K562 (cell line): ENCODE measurements around the gene ZSCAN2. TPM values are rescaled to one million over a fixed set of nuclear protein-coding genes. Genes with fewer than 3 reads are reported as not detected.
A peak's percentile ranks its signal among the peaks of the same experiment; 100 is the strongest.

Experiments used
- CSDE1 ChIP-seq, 2 experiments: fragments of 450-650 bp; IDR thresholded peaks; 2 replicates each; pipeline ENCODE4 v1.6.1; 2016; ENCODE audit warnings: mild to moderate bottlenecking in 1 of 2
- EHMT2 ChIP-seq: fragments of 450-650 bp; IDR thresholded peaks from 2 replicates; pipeline ENCODE4 v1.6.1; 2018; ENCODE audit warnings: antibody characterized with exemption
- MYNN ChIP-seq, 2 experiments: sonication (generic); formaldehyde crosslinking in 1 of 2; IDR thresholded peaks; 2 replicates each; pipeline versions ENCODE4 v1.5.0 to v1.6.1; 2016 to 2020; ENCODE audit warnings: antibody characterized with exemption in 1 of 2, missing genetic modification reagents in 1 of 2
- NELFE ChIP-seq: IDR thresholded peaks from 2 replicates; pipeline ENCODE4 v1.6.1; 2011; ENCODE audit warnings: mild to moderate bottlenecking; ENCODE audit not compliant: insufficient read depth, insufficient read length
- POLR3G ChIP-seq: IDR thresholded peaks from 2 replicates; pipeline ENCODE4 v1.6.1; 2011; ENCODE audit not compliant: insufficient read length, insufficient replicate concordance; ENCODE audit errors: extremely low read depth
- PTBP1 ChIP-seq: fragments of 200-400 bp; formaldehyde crosslinking; IDR thresholded peaks from 2 replicates; pipeline ENCODE4 v1.6.1; 2017; ENCODE audit warnings: low read depth, low read length
- SP2 ChIP-seq: IDR thresholded peaks from 2 replicates; pipeline ENCODE4 v1.6.1; 2011; ENCODE audit warnings: mild to moderate bottlenecking, low read depth, low read length, moderate library complexity; ENCODE audit not compliant: poor library complexity, severe bottlenecking; ENCODE audit errors: extremely low read depth
- ZBTB40 ChIP-seq, 2 experiments: fragments of 450-650 bp in 1 of 2; sonication (generic) in 1 of 2; formaldehyde crosslinking in 1 of 2; IDR thresholded peaks; 2 replicates each; pipeline versions ENCODE4 v1.7.1 to v1.9.0; 2016 to 2022; ENCODE audit warnings: inconsistent platforms in 1 of 2, mild to moderate bottlenecking in 1 of 2, missing genetic modification reagents in 1 of 2
- ZNF212 ChIP-seq: fragments of 450-650 bp; formaldehyde crosslinking; IDR thresholded peaks from 2 replicates; pipeline ENCODE4 v1.4.0; 2020; ENCODE audit warnings: mild to moderate bottlenecking
- polyA plus RNA-seq, 8 experiments: library from polyadenylated mRNA; depleted of rRNA in 4 of 8; stranded (reverse) in 5 of 8; unstranded in 3 of 8; fragments of >200 nt; fragmentation: Nextera tagmentation in 2 of 8; fragmentation: Illumina TruSeq in 1 of 8; extraction: Ambion mirVana in 2 of 8; extraction: Trizol in 1 of 8; gene quantifications; 2 replicates each; pipeline versions ENCODE4 v1.2.1 to v1.2.3, GENCODE V29; 2011 to 2014; ENCODE audit warnings: inconsistent platforms in 1 of 8, missing spikeins in 1 of 8
- total RNA-seq, 7 experiments: library from RNA; depleted of rRNA in 6 of 7; stranded (reverse); fragments of >200 nt in 6 of 7; fragmentation: Illumina TruSeq in 2 of 7; extraction: Trizol in 2 of 7; gene quantifications; 2 replicates each; pipeline versions ENCODE4 v1.2.1 to v1.2.3, GENCODE V29; 2011 to 2021; ENCODE audit warnings: low replicate concordance in 1 of 7
- TF ChIP-seq, protein P1 (sequence below), 3 experiments: fragments of 200-800 bp in 1 of 3; fragments of 250-450 bp in 1 of 3; fragments of 450-650 bp in 1 of 3; sonication (Bioruptor Pico) in 1 of 3; sonication (Bioruptor generic) in 1 of 3; formaldehyde crosslinking in 1 of 3; IDR thresholded peaks; 2 replicates each; pipeline versions ENCODE4 v1.6.1 to v1.8.0; 2016 to 2022; ENCODE audit warnings: mild to moderate bottlenecking in 2 of 3, missing genetic modification characterization in 2 of 3, missing compliant biosample characterization in 1 of 3, moderate library complexity in 1 of 3
- TF ChIP-seq, protein P2 (sequence below): fragments of 450-650 bp; conservative IDR thresholded peaks from 2 replicates; pipeline ENCODE4 v1.6.1; 2016; ENCODE audit warnings: missing genetic modification characterization, low read depth, mild to moderate bottlenecking, control low read depth, missing compliant biosample characterization

The ZSCAN2 gene
- total and polyA plus RNA-seq, 9 of the 15 experiments (the other 6 are each of a cell fraction or from before 2014, with no cell fraction given): 1.7 to 14.2 (median 6.6) TPM

DNA sequence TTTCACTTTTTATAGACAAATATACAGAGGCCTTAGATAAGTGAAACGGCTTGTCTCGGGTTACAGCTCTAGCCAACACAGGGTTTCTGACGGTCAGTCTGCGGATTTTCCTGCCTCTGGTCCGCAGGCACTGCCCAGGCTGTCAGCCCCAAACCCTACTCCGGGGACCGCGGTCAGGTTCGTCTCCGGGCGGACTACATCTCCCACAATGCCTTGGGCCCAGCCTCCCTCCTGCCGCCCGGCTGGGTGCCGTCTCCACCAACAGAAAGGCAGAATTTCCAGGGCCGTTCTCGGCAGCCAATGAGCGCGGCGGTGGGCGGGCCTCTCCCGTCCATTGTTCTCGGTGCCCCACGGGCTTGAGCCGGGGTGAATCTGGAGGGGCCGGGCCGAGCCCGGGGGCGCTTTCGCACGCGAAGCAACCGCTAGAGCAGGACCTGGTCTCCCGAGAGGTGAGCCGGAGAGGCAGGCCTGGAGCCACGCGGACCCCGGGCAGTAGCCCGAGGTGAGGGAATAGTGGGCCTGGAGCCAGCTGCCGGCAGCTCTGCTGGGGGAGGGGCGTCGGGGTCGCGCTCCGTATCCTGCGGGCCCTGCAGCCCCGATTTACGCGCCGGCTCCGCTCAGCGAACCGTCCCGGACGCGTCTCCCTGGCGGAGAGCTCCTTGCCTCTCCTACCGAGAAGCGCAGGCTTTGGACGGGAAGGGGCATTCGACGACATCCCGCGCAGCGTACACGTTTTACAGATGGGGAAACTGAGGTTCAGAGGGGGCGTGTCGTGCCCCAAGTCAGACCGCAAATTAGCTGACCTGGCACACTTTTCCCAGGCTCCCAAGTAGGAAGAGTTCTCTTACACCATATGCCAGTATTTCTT lies at the start of gene ZSCAN2 (continued):
- peak; percentile 21; the same call in 1 of the 2 replicates for TF ChIP-seq ZBTB40 (IDR thresholded peaks at IDR 0.05)
- TF ChIP-seq ZBTB40 (CRISPR knock-in tag; IDR thresholded peaks at IDR 0.05): no peak
- TF ChIP-seq MYNN (IDR thresholded peaks at IDR 0.05): no peak
- TF ChIP-seq MYNN (CRISPR knock-in tag; IDR thresholded peaks at IDR 0.05): no peak
- TF ChIP-seq, protein P1, sequence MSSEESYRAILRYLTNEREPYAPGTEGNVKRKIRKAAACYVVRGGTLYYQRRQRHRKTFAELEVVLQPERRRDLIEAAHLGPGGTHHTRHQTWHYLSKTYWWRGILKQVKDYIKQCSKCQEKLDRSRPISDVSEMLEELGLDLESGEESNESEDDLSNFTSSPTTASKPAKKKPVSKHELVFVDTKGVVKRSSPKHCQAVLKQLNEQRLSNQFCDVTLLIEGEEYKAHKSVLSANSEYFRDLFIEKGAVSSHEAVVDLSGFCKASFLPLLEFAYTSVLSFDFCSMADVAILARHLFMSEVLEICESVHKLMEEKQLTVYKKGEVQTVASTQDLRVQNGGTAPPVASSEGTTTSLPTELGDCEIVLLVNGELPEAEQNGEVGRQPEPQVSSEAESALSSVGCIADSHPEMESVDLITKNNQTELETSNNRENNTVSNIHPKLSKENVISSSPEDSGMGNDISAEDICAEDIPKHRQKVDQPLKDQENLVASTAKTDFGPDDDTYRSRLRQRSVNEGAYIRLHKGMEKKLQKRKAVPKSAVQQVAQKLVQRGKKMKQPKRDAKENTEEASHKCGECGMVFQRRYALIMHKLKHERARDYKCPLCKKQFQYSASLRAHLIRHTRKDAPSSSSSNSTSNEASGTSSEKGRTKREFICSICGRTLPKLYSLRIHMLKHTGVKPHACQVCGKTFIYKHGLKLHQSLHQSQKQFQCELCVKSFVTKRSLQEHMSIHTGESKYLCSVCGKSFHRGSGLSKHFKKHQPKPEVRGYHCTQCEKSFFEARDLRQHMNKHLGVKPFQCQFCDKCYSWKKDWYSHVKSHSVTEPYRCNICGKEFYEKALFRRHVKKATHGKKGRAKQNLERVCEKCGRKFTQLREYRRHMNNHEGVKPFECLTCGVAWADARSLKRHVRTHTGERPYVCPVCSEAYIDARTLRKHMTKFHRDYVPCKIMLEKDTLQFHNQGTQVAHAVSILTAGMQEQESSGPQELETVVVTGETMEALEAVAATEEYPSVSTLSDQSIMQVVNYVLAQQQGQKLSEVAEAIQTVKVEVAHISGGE (CRISPR knock-in tag; IDR thresholded peaks at IDR 0.05): peak in 1 of 3 experiments; percentile 57; a peak in 2 of 6 replicates
- TF ChIP-seq POLR3G: no peak
- TF ChIP-seq NELFE: no peak
- TF ChIP-seq CSDE1 (IDR thresholded peaks at IDR 0.05): no peak
- peak; percentile 46 for TF ChIP-seq SP2
- no peak for TF ChIP-seq PTBP1
- no peak for TF ChIP-seq ZNF212 (CRISPR knock-in tag)
- TF ChIP-seq, protein P2, sequence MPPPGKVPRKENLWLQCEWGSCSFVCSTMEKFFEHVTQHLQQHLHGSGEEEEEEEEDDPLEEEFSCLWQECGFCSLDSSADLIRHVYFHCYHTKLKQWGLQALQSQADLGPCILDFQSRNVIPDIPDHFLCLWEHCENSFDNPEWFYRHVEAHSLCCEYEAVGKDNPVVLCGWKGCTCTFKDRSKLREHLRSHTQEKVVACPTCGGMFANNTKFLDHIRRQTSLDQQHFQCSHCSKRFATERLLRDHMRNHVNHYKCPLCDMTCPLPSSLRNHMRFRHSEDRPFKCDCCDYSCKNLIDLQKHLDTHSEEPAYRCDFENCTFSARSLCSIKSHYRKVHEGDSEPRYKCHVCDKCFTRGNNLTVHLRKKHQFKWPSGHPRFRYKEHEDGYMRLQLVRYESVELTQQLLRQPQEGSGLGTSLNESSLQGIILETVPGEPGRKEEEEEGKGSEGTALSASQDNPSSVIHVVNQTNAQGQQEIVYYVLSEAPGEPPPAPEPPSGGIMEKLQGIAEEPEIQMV (tag): no peak
- TF ChIP-seq EHMT2: no peak
